Testis (tissue), 3 donors: ENCODE measurements around the gene AOAH. TPM values are rescaled to one million over a fixed set of nuclear protein-coding genes. Genes with fewer than 3 reads are reported as not detected.

Source experiments
- DNase-seq: peaks from one replicate; pipeline ENCODE4 v3.0.0-alpha.2; 2019
- H3K27ac ChIP-seq, 2 donors: fragments of 200-600 bp; sonication (generic); one replicate each; pipeline ENCODE4 v1.5.1; 2019
- H3K27me3 ChIP-seq: fragments of 200-600 bp; sonication (generic); one replicate; pipeline ENCODE4 v1.5.1; 2019
- H3K36me3 ChIP-seq: fragments of 200-600 bp; sonication (generic); one replicate; pipeline ENCODE4 v1.5.1; 2017; ENCODE audit warnings: low read depth; ENCODE audit errors: missing control alignments
- H3K4me1 ChIP-seq: fragments of 200-600 bp; sonication (generic); one replicate; pipeline ENCODE4 v1.5.1; 2019
- H3K4me3 ChIP-seq, 2 donors: fragments of 200-600 bp; sonication (generic); one replicate each; pipeline ENCODE4 v1.5.1; 2017 to 2019
- H3K9me3 ChIP-seq: fragments of 200-600 bp; sonication (generic); one replicate; pipeline ENCODE4 v1.5.1; 2017
- CTCF ChIP-seq, 3 experiments: fragments of 450-650 bp in 2 of 3; fragments of 200-600 bp in 1 of 3; sonication (generic) in 1 of 3; IDR thresholded peaks; one replicate each; pipeline ENCODE4 v1.5.1; 2016 to 2019; ENCODE audit warnings: antibody characterized with exemption in 3 of 3, mild to moderate bottlenecking in 2 of 3, moderate library complexity in 1 of 3
- POLR2A ChIP-seq: fragments of 450-650 bp; IDR thresholded peaks from one replicate; pipeline ENCODE4 v1.6.1; 2017; ENCODE audit warnings: antibody characterized with exemption, mild to moderate bottlenecking, moderate library complexity
- WGBS, 2 donors: methylation state at CpG; one replicate each; pipeline ENCODE4 v1.1.5; 2018; 5-methylcytosine and 5-hydroxymethylcytosine counted together
- intact Hi-C: fragments of 100-400 bp; cut with DNase I; formaldehyde crosslinking; loops from one replicate; pipeline ENCODE4 v1.15.1; 2023; ENCODE audit warnings: low total_unique reads
- polyA plus RNA-seq: library from polyadenylated mRNA; stranded (reverse); fragments of 350-450 nt; fragmentation: Illumina TruSeq; extraction: RNeasy Lipid Tissue Mini Kit (QIAGEN cat#74804); gene quantifications from one replicate; pipeline ENCODE4 v1.2.3, GENCODE V29; 2014; ENCODE audit warnings: low read depth, low replicate concordance; ENCODE audit not compliant: insufficient read depth
- total RNA-seq, 2 donors: library from RNA; depleted of rRNA; stranded (reverse); fragments of >200 nt; gene quantifications; one replicate each; pipeline ENCODE4 v1.2.3, GENCODE V29; 2016

Gene AOAH
- total and polyA plus RNA-seq, 3 donors from 2014 or later: 1.7 to 4.6 (median 3.8) TPM

DNA sequence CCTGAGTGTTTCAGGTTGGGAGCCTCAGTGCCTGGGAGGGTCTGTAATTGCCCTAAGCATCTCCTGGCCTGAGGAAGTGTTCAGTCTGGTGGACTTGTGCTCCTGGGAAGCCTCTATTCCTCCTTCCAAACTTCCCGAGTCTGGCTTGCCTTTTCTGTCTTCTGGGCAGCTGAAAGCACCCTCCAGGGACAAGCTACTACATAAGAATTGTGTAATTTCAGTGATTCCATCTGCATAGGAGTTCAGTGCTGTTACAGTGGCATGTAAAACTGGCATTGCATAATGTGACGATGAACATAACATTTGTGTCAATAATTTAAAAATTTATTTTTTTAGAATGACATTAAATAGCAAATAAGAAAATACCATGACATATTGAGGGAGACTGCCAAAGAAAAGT is 109.3 kb downstream of the AOAH start:
- intact Hi-C loops: no loop called here
- 83 to 88% methylated on average over 2 of the region's 2 CpGs for WGBS, 2 donors
- DNase-seq: no peak

GRCh38 chr7:36613031-36613614 is 111.2 kb downstream of the AOAH start:
- intact Hi-C loops: no loop called here
- DNase-seq: no peak
- Histone ChIP-seq H3K27me3 (no peaks in the 10 kb centered on the region), H3K4me1 (no peaks in the 10 kb centered on the region), H3K4me3 (no peak overlapping the region), H3K27ac (no peak overlapping the region), H3K9me3 (no peaks in the 10 kb centered on the region), H3K36me3 (no peaks in the 10 kb centered on the region)
- TF ChIP-seq POLR2A: no peak
- no peak for TF ChIP-seq CTCF (IDR thresholded peaks at IDR 0.05)
- WGBS, 2 donors: 65 to 74% methylated on average over 4 of the region's 4 CpGs

More for the DNA sequence above, 109.3 kb downstream of the AOAH start:
- no peak overlapping the region for H3K27ac ChIP-seq
- no peaks in the 10 kb centered on the region for H3K36me3 ChIP-seq
- H3K4me1 ChIP-seq: no peaks in the 10 kb centered on the region
- no peak overlapping the region for H3K4me3 ChIP-seq
- no peaks in the 10 kb centered on the region for H3K9me3 ChIP-seq
- TF ChIP-seq POLR2A: no peak
- no peak for TF ChIP-seq CTCF (IDR thresholded peaks at IDR 0.05)
- no peaks in the 10 kb centered on the region for H3K27me3 ChIP-seq

DNA sequence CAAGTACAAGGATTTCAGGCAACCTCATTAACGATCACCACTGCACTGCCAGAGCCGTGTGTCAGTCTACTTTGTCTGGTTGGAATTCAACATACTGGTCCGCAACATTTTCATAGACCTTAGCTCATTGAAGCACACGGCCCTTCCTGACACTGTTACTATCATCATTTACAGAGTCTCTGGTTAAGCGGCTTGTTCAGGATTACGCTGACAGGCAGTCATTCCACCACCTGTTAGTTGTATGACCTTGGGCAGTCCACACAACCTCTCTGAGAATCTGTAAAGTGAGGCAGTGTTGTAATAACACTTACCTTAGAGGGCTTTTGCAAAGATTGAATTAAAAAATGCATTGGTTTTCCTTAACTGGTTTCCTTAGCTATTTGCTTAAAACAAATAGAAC is 112.6 kb downstream of the AOAH start:
- H3K27me3 ChIP-seq: no peaks in the 10 kb centered on the region
- intact Hi-C loops: no loop called here
- 80 to 87% methylated on average over 6 of the region's 6 CpGs for WGBS, 2 donors
- H3K4me3 ChIP-seq: no peak overlapping the region
- no peak overlapping the region for H3K27ac ChIP-seq
- no peaks in the 10 kb centered on the region for H3K36me3 ChIP-seq
- TF ChIP-seq POLR2A: no peak
- no peak for TF ChIP-seq CTCF (IDR thresholded peaks at IDR 0.05)
- H3K9me3 ChIP-seq: no peaks in the 10 kb centered on the region
- no peak for DNase-seq
- no peaks in the 10 kb centered on the region for H3K4me1 ChIP-seq

DNA sequence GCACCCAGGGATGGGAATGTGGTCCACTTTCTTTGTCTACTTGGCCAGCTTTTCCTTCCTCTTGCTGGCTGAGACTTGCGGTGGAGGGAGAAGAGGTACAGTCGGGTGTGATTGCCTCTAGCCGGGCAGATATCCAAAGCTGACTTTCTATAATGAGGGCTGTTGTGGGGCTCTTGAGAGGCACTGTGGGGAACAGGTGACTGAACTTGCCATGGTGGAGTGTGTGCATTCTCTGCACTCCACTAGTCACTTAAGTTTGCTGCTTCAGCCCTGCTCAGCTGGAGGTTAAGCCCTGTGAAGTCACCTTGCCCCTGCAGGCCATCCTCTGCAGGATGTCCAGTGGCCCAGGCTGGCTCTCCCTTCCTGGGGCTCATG is 116.6 kb downstream of the AOAH start:
- WGBS, 2 donors: 84 to 89% methylated on average over 3 of the region's 3 CpGs
- Histone ChIP-seq H3K9me3 (no peaks in the 10 kb centered on the region), H3K4me1 (no peaks in the 10 kb centered on the region), H3K27me3 (no peaks in the 10 kb centered on the region), H3K27ac (no peak overlapping the region), H3K36me3 (no peaks in the 10 kb centered on the region), H3K4me3 (no peak overlapping the region)
- TF ChIP-seq POLR2A (no peak), CTCF (IDR thresholded peaks at IDR 0.05) (no peak)
- intact Hi-C loops: no loop called here
- DNase-seq: no peak

DNA sequence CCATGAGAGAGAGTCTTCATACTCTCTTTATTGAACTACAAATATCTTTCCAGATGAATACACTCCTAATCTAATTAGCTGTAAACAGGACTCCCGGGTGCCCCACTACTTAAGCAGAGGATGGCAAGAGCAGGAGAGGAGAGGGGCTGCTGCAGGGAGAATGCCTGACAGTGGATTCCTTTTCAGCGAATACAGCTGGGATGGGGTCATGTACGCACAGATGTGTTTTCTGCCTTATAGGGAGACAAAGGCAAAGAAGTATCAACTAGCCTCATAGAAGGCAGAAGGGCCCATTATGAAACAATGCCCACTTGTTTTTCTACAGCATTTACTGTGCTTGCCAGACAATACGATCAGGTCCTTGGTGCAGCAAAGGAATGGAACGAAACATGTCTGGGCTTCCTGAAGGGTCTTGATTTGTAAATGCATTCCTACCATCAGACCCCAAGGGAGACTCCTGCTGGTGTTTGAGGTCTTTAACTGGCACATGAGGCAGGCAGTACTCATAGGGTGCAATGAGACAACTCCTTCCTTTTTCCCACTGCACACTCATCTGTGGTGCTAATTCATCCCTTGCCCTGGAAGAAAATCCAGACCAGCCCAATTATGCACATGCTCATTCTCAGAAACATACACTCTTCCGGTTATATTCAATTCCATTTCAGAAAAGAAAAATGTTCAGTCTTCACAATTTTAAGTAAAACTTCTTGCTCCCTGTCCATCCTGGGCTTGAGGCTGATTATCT is 117.1 kb downstream of the AOAH start:
- intact Hi-C loops: no loop called here
- no peak overlapping the region for H3K27ac ChIP-seq
- no peaks in the 10 kb centered on the region for H3K27me3 ChIP-seq
- no peaks in the 10 kb centered on the region for H3K4me1 ChIP-seq
- DNase-seq: no peak
- TF ChIP-seq POLR2A: no peak
- TF ChIP-seq CTCF (IDR thresholded peaks at IDR 0.05): no peak
- H3K36me3 ChIP-seq: no peaks in the 10 kb centered on the region
- no peak overlapping the region for H3K4me3 ChIP-seq
- no peaks in the 10 kb centered on the region for H3K9me3 ChIP-seq
- WGBS, 2 donors: 74 to 82% methylated on average over 5 to 6 of the region's 6 CpGs
